ENCODE data around the gene NAA25.
A peak's percentile ranks its signal among the peaks of the same experiment; 100 is the strongest.

Gene NAA25

GRCh38 chr12:112130441-112130998, 21.9 kb upstream of the NAA25 start:
- TF ChIP-seq CTCF (IDR thresholded peaks at IDR 0.05), result no peak
- Histone ChIP-seq H3K36me3 (peaks cover 14% of the 10 kb centered on the region), H3K4me3 (ENCODE audit: low read depth in 1 of 2, low read length in 1 of 2) (peak overlapping the region; percentile 58 to 61), H3K9me3 (no peaks in the 10 kb centered on the region), H3K4me1 (ENCODE audit: control insufficient read depth in 1 of 2, insufficient read depth in 1 of 2, low read depth in 1 of 2, low read length in 1 of 2) (peaks cover 67% of the 10 kb centered on the region in 2 experiments), H3K27ac (peak overlapping the region; percentile 85), H3K27me3 (no peaks in the 10 kb centered on the region)

GRCh38 chr12:112126911-112127310, 18.3 kb upstream of the NAA25 start:
- H3K4me3 ChIP-seq (ENCODE audit: low read depth in 1 of 2, low read length in 1 of 2), result peak overlapping the region; percentile 98 to 99
- H3K4me1 ChIP-seq (ENCODE audit: control insufficient read depth in 1 of 2, insufficient read depth in 1 of 2, low read depth in 1 of 2, low read length in 1 of 2), result peaks cover 59 to 64% of the 10 kb centered on the region in 2 experiments
- H3K27ac ChIP-seq, result peak overlapping the region; percentile 89

GRCh38 chr12:112126000-112126438, 17.4 kb upstream of the NAA25 start:
- Histone ChIP-seq H3K9me3 (no peaks in the 10 kb centered on the region), H3K27ac (peak overlapping the region; percentile 89), H3K4me3 (ENCODE audit: low read depth in 1 of 2, low read length in 1 of 2) (peak overlapping the region; percentile 98 to 99), H3K36me3 (no peaks in the 10 kb centered on the region), H3K27me3 (no peaks in the 10 kb centered on the region), H3K4me1 (ENCODE audit: control insufficient read depth in 1 of 2, insufficient read depth in 1 of 2, low read depth in 1 of 2, low read length in 1 of 2) (peaks cover 51 to 55% of the 10 kb centered on the region in 2 experiments)
- no peak for TF ChIP-seq CTCF (IDR thresholded peaks at IDR 0.05)

More at GRCh38 chr12:112126911-112127310, 18.3 kb upstream of the NAA25 start:
- Histone ChIP-seq H3K9me3 (no peaks in the 10 kb centered on the region), H3K36me3 (no peaks in the 10 kb centered on the region), H3K27me3 (no peaks in the 10 kb centered on the region)
- TF ChIP-seq CTCF (IDR thresholded peaks at IDR 0.05), result no peak

- H3K4me3 ChIP-seq (ENCODE audit: low read depth in 1 of 2, low read length in 1 of 2), result peak within 1 kb of the TSS; percentile 98 to 99
- H3K9me3 ChIP-seq, result no peaks in the 10 kb centered on the region
- H3K4me1 ChIP-seq (ENCODE audit: control insufficient read depth in 1 of 2, insufficient read depth in 1 of 2, low read depth in 1 of 2, low read length in 1 of 2), result peaks cover 49 to 51% of the 10 kb centered on the region in 2 experiments
- H3K27me3 ChIP-seq, result no peaks in the 10 kb centered on the region
- H3K36me3 ChIP-seq, result no peaks in the 10 kb centered on the region
- peak within 1 kb of the TSS; percentile 89 for H3K27ac ChIP-seq
- no peak for TF ChIP-seq CTCF (IDR thresholded peaks at IDR 0.05)
Measured at GRCh38 chr12:112125250-112125999, 16.8 kb upstream of the NAA25 start, which contains the start of gene TRAFD1. Gene TRAFD1, plus strand, starts transcription at chr12:112125560. Its CDS starts 4,963 bp downstream, at chr12:112130523.

- H3K4me3 ChIP-seq (ENCODE audit: low read depth in 1 of 2, low read length in 1 of 2), result peak overlapping the region; percentile 98 to 99
- H3K27ac ChIP-seq, result peak overlapping the region; percentile 89
- no peaks in the 10 kb centered on the region for H3K9me3 ChIP-seq
- no peak for TF ChIP-seq CTCF (IDR thresholded peaks at IDR 0.05)
- H3K27me3 ChIP-seq, result no peaks in the 10 kb centered on the region
- peaks cover 46 to 52% of the 10 kb centered on the region in 2 experiments for H3K4me1 ChIP-seq (ENCODE audit: control insufficient read depth in 1 of 2, insufficient read depth in 1 of 2, low read depth in 1 of 2, low read length in 1 of 2)
- no peaks in the 10 kb centered on the region for H3K36me3 ChIP-seq
Measured at GRCh38 chr12:112124918-112125249, 16.3 kb upstream of the NAA25 start.
